Fibroblast of mammary gland (primary cell): ENCODE measurements around the gene SIRT3.

Experiments
- DNase-seq: peaks from one replicate; pipeline ENCODE4 v3.0.0-alpha.2; 2010; ENCODE audit warnings: low read depth
- H3K4me3 ChIP-seq: 2 replicates; pipeline ENCODE4 v1.5.1; 2011; ENCODE audit warnings: low read depth, mild to moderate bottlenecking, low read length, moderate library complexity; ENCODE audit not compliant: control insufficient read depth
- CTCF ChIP-seq: conservative IDR thresholded peaks from 2 replicates; pipeline ENCODE4 v1.5.1; 2011; ENCODE audit warnings: low read depth, low read length, inconsistent platforms; ENCODE audit not compliant: control insufficient read depth, insufficient read depth

Gene SIRT3

GRCh38 chr11:210803-211180 lies 25.4 kb downstream of the SIRT3 start:
- TF ChIP-seq CTCF: no peak
- DNase-seq: no peak
- H3K4me3 ChIP-seq: peak overlapping the region; percentile 95

- peak overlapping the region; percentile 95 for H3K4me3 ChIP-seq
- no peak for TF ChIP-seq CTCF
- DNase-seq: peak; percentile 80
Observed at GRCh38 chr11:210122-210802, 25.9 kb downstream of the SIRT3 start.

- TF ChIP-seq CTCF: no peak
- peak overlapping the region; percentile 95 for H3K4me3 ChIP-seq
Observed at GRCh38 chr11:209275-210121, 26.6 kb downstream of the SIRT3 start.

GRCh38 chr11:208917-209260 lies 27.3 kb downstream of the SIRT3 start:
- no peak for TF ChIP-seq CTCF
- H3K4me3 ChIP-seq: peak overlapping the region; percentile 95
- DNase-seq: no peak

More at GRCh38 chr11:209275-210121, 26.6 kb downstream of the SIRT3 start:
- DNase-seq: peak; percentile 21

GRCh38 chr11:208181-208916 lies 27.8 kb downstream of the SIRT3 start:
- peak; percentile 62 for DNase-seq
- no peak for TF ChIP-seq CTCF
- H3K4me3 ChIP-seq: peak overlapping the region; percentile 95

GRCh38 chr11:207863-208180 lies 28.3 kb downstream of the SIRT3 start:
- DNase-seq: peak; percentile 63
- H3K4me3 ChIP-seq: peak overlapping the region; percentile 95
- no peak for TF ChIP-seq CTCF
